Skeletal muscle tissue (tissue), 4 donors: ENCODE data around the gene TMEM191B. TPM values are rescaled to one million over a fixed set of nuclear protein-coding genes. Genes with fewer than 3 reads are reported as not detected.
"Not testable (repeated sequence)": the region's sequence is repeated elsewhere in the genome, so short reads cannot be mapped to it uniquely, and the experiment has no call there.

Experiments
- H3K27ac ChIP-seq: one replicate; pipeline ENCODE4 v1.7.0; 2013; ENCODE audit warnings: mild to moderate bottlenecking, low read depth, low read length, inconsistent platforms
- H3K27me3 ChIP-seq, 3 donors: one replicate each; pipeline ENCODE4 v1.7.0; 2013; ENCODE audit warnings: low read length in 3 of 3; ENCODE audit not compliant: control insufficient read depth in 3 of 3, insufficient read depth in 3 of 3
- H3K36me3 ChIP-seq, 3 donors: one replicate each; pipeline ENCODE4 v1.7.0; 2013; ENCODE audit warnings: low read length in 3 of 3; ENCODE audit not compliant: control insufficient read depth in 3 of 3, insufficient read depth in 3 of 3
- H3K4me1 ChIP-seq, 3 donors: one replicate each; pipeline ENCODE4 v1.7.0; 2013; ENCODE audit warnings: low read length in 3 of 3, mild to moderate bottlenecking in 3 of 3; ENCODE audit not compliant: control insufficient read depth in 3 of 3, insufficient read depth in 3 of 3
- H3K4me3 ChIP-seq, 3 donors: one replicate each; pipeline ENCODE4 v1.7.0; 2013; ENCODE audit warnings: low read length in 3 of 3
- H3K9ac ChIP-seq, 3 donors: one replicate each; pipeline ENCODE4 v1.7.0; 2013; ENCODE audit warnings: low read length in 3 of 3, mild to moderate bottlenecking in 3 of 3, moderate library complexity in 2 of 3, low read depth in 1 of 3
- H3K9me3 ChIP-seq, 3 donors: one replicate each; pipeline ENCODE4 v1.7.0; 2013; ENCODE audit warnings: low read length in 3 of 3; ENCODE audit not compliant: control insufficient read depth in 3 of 3
- total RNA-seq: library from RNA; depleted of rRNA; stranded (reverse); fragments of >200 nt; gene quantifications from one replicate; pipeline ENCODE4 v1.2.3, GENCODE V29; 2014
- donor health status: Osteomylitis.

TMEM191B gene
- total RNA-seq, 1 donor from 2014 or later: not detected

DNA sequence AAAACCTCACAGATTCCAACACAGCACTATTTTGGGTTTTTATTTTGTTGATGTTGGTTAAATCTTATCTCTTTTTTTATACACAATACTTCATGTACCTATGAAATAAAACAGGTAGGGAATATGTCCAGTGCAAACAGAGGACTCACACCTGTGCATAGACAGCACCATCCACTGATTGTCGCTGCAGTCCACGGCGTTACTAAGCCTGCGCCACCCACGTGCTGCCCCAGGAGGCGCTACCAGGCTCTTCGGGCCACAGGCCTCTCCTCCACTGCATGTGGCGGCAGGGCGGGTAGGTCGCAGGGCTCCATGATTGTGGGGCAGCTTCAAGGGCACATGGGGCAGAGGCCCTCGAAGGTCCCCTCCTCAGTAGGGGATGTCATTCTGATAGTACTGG is 6.0 kb downstream of the TMEM191B start:
- H3K36me3 ChIP-seq, H3K9me3 ChIP-seq, H3K27me3 ChIP-seq, H3K27ac ChIP-seq, H3K4me1 ChIP-seq, H3K9ac ChIP-seq, H3K4me3 ChIP-seq: not testable (repeated sequence)

DNA sequence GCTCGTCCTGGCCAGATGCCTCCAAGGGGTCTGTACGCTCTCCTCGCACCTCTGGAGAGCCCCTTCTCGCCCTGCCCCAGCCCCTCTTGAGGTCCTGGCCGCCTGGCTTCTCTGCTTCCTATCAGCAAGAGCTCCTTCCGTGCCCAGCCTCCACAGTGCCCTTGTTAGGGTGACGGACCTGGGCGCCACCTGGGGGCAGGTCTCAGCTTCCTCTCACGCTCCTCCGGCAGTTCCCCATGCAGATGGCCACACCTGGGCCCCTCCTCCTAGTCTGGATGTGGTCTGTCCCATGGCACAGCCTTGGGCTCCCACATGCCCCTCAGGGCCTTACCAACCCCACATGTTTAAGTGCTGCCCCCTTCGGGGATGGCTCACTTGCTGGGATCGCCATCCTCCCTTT is 6.7 kb downstream of the TMEM191B start:
- H3K9ac ChIP-seq, H3K4me3 ChIP-seq, H3K9me3 ChIP-seq, H3K36me3 ChIP-seq, H3K27me3 ChIP-seq, H3K4me1 ChIP-seq, H3K27ac ChIP-seq: not testable (repeated sequence)

DNA sequence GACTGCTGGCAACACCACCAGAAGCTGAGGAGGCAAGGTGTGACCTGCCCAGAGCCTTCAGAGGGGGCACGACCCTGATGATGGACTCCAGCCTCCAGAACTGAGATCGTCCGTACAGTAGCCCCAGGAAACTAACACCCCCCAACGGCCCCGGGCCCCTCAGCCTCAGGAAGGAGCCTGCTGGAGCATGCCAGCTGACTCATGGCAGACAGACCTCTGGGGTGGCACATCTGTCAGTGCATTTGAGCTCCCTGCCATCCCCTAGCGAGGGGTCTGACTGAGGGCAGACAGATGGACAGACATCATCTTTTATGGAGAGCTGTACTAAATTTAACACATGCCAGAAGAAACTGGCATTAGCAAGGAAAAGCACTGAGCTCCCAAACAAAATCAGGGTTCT is 12.4 kb downstream of the TMEM191B start:
- not testable (repeated sequence) for H3K4me3 ChIP-seq, H3K36me3 ChIP-seq, H3K9me3 ChIP-seq, H3K27me3 ChIP-seq, H3K4me1 ChIP-seq, H3K9ac ChIP-seq, H3K27ac ChIP-seq

DNA sequence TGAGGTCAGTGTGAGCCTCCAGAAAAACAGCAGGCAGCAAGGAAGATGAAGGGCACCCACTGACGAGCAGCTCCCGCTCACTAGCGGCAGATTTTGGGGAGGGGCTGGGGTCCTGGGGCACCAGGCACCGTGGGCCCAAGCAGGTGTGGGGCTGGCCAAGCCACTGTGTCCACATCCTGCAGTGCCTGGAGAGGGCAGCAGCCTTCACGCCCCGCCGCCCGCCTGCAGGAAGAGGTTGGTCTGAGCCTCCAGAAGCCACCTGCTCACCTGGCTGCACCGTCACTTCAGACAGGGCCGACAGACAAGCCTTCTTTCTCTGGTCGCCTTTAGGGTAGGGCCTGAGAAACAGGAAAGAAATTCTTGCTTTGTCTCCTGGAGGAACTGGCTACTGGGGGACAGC is 15.8 kb downstream of the TMEM191B start:
- H3K27me3 ChIP-seq, H3K36me3 ChIP-seq, H3K9me3 ChIP-seq, H3K4me3 ChIP-seq, H3K9ac ChIP-seq, H3K4me1 ChIP-seq, H3K27ac ChIP-seq: not testable (repeated sequence)

DNA sequence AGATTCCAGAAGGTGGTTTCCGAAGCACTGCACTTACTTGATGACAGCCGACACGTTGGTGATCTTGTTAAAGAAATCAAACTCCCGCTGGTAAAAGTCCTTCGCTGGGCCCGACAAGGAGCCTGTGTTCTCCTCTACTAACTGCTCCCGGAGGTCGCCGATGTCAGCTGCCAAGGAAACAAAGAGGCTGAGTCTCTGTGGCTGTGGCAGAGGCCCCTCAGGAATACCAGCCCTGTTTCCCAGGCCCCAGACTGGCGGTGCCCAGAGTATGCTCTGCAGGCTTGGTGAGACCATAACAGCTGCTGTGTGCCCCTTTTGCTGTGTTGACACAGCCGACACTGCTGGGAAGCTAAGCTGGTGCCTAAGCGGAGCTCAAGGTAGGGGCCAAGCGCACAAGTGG is 17.0 kb downstream of the TMEM191B start:
- not testable (repeated sequence) for H3K4me3 ChIP-seq, H3K9ac ChIP-seq, H3K27ac ChIP-seq, H3K36me3 ChIP-seq, H3K9me3 ChIP-seq, H3K27me3 ChIP-seq, H3K4me1 ChIP-seq

DNA sequence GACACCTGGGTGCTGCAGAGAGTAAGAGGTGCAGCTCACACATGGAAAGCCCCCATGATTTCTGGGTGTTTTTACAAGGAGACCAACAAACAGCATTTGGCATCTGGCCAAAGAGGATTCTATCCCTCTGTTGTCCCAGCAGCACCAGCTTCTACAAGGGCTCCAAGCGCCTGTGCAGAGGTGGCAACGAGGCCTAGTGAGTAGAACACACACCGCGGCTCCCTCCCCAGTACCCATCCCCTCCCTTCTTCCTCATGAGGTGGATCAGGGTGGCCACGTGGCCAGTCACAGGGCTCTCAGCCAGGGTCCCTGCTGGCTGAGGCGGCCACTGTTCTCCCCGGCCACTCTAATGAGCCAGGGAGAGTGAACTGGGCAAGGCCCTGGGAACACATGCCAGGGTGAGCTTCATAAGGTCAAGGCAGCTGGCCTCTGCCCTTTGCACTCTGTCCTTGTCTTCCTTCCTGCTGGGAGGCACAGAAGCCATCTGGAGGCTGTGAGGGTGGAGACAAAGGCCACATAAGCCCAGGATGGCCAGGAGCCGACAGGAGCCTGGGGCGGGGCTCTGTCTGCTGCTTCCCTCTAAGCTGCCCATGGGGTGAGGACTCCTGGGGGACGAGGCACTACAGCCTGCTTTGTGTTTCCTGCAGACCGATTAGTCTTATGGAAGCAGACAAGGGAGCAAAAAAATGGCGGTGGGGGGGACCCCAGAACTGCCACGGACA is 22.0 kb downstream of the TMEM191B start:
- H3K9me3 ChIP-seq, H3K36me3 ChIP-seq, H3K4me3 ChIP-seq, H3K9ac ChIP-seq, H3K27ac ChIP-seq, H3K4me1 ChIP-seq, H3K27me3 ChIP-seq: not testable (repeated sequence)

DNA sequence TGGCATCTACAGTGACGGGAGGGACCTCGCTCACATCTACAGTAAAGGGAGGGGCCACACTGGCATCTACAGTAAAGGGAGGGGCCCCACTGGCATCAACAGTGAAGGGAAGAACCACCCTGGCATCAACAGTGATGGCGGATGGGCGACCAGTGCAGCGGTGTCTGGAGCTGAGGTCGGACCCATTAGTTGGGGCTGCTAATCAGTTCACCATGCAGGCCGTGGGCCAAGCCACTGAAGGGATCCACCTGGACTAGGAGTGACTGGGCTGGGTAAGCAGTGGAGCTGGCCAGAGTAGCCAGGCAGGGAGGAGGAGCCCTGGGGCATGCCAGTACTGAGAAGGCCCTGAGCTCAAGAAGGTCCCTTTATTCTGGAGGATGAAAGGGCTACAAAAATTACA is 23.4 kb downstream of the TMEM191B start:
- H3K27ac ChIP-seq, H3K9ac ChIP-seq, H3K27me3 ChIP-seq, H3K9me3 ChIP-seq, H3K4me1 ChIP-seq, H3K36me3 ChIP-seq, H3K4me3 ChIP-seq: not testable (repeated sequence)

DNA sequence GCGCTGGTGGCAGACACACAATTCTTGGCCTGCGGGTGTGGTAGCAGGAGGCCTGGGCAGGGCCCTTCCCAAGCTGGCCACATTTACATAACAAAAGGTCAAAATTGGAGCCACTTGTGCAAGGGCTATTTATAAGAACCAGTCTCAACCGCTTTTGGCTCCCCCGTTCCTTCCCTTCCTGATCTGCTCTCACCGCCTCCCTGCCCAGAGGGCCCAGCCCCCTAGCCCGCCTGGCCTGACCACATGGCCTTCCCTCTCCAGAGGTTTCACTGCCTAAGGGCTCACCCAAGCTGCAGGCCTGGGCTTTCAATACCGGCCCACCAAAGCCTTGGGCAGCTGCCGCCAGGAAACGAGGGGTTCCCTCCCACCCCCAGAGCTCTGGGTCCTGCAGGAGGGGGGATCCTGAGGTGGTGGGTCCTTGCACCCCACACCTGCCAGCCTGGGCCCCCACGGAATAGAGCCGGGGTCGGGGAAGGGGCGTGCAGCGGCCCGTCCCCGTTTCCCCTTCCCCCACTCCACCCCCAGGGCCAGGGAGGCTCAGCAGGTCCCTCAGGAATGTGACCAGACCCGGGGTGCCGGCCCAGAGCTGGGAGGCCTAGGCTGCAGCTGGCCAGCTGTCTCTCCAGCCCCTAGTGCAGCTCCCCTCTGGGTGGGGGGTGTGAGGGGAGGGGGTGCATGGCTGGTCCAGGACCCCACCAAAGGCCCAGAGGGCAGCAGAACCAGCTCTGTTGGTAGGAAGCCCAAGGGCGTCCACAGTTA is 25.4 kb downstream of the TMEM191B start:
- H3K9me3 ChIP-seq, H3K4me1 ChIP-seq, H3K27me3 ChIP-seq, H3K9ac ChIP-seq, H3K36me3 ChIP-seq, H3K27ac ChIP-seq, H3K4me3 ChIP-seq: not testable (repeated sequence)

DNA sequence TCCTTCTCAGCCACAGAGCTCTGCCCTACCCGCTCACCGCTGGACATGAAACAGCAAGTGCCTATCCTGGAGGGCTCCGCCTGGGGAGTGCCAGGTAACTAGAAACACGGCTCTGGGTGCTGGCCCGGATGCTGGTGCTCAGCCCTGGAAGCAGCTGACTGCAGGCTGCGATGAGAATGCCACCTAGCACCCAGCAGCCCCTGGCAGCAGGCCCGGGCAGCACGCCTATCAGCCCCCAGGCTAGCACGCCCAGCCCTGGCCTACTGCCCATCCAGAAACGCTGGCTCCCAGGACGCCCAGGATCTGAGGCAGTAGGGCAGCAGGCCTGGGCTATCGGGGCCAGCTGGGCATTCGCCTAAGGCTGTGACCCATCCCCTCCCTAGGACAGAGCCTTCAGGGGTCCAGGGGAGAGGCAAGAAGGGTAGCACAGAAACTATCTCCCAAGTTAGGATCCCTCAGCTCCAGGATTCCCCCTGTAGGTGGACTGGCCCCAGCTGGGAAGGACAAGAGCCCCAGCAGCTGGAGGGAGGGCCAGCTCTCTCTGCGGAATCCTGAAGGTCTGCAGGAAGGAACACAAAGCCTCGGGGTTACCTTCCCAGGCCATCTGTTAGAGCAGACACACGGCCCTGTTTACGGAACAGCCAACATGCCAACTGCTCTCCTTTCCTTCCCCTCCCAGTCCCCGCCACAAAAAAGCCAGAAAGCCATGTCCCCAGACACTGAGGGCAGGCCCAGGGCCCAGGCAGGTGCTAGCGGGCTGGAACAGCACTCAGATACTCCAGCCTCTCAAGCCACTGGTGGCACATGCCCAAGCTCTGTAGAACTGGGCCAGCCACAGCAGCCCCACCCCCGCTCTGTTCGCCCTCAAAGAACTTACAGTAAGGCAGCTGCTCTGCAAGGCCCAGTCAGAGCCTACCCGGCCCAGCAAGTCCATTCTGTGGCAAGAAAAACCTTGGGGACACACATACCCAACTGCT is 27.0 kb downstream of the TMEM191B start:
- H3K4me3 ChIP-seq, H3K27ac ChIP-seq, H3K9me3 ChIP-seq, H3K4me1 ChIP-seq, H3K9ac ChIP-seq, H3K27me3 ChIP-seq, H3K36me3 ChIP-seq: not testable (repeated sequence)

DNA sequence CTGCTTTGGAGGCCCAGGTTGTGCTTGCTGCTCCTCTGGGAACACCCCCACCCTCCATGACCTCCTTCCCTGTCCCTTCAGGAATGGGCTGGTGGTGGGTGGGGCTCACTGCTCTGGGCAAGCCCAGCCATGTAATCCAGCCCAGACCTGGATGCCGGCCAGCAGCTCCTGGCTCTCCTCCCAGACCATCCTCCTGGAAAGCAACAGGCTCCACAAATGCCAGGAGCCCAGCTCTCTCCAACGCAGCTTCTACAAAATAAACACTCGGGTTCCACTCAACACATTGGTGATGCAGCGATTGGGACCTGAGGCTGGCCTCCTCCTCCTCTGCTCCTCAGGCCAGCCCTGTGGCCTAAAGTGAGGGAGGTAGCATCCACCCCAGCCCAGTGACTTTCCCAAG is 30.9 kb downstream of the TMEM191B start:
- H3K9ac ChIP-seq, H3K9me3 ChIP-seq, H3K27me3 ChIP-seq, H3K4me1 ChIP-seq, H3K27ac ChIP-seq, H3K4me3 ChIP-seq, H3K36me3 ChIP-seq: not testable (repeated sequence)
